Activated CD4-positive, alpha-beta T cell treated with anti-CD3 and anti-CD28 coated beads, Interleukin-2, Interleukin-4, amounts not matched to agents 100 ng/mL and 50 ng/mL, durations not matched to agents 16 hours and 8 hours (primary cell): ENCODE data around the gene GM2A.
"Not testable (repeated sequence)": the region's sequence is repeated elsewhere in the genome, so short reads cannot be mapped to it uniquely, and the experiment has no call there.

Experiments
- DNase-seq: peaks from one replicate; pipeline ENCODE4 v3.0.0-alpha.2; 2020; ENCODE audit warnings: low spot score

Gene GM2A

GRCh38 chr5:151251621-151252020, 1.4 kb upstream of the GM2A start:
- DNase-seq = no peak

GRCh38 chr5:151253605-151253950, 593 bp downstream of the GM2A start:
- DNase-seq = no peak

DNA sequence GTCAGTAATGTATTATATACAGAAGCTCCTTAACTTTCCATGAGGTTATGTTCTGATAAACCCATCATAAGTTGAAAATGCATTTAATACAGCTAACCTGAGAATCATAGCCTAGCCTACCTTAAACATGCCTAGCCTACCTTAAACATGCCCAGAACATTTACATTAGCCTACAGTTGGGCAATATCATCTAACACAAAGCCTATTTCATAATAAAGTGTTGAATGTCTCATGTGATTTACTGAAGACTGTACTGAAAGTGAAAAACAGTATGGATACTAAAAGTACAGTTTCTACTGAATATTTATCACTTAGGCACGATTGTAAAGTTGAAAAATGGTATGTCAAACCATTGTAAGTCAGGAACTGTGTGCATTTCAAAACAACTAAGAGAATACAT, 1.6 kb downstream of the GM2A start:
- no peak for DNase-seq

DNA sequence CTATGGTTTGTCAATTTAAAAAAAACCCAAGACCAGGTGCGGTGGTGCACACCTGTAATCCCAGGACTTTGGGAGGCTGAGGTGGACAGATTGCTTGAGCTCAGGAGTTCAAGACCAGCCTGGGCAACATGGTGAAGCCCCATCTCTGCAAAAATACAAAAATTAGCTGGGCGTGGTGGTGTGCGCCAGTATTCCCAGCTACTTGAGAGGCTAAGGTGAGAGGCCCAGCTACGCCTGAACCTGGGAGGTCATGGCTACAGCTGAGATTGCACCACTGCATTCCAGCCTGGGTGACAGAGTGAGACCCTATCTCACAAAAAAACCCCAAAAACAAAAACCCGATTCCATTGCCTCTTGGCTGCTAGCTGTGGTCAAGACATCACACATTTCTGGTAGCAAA, 2.0 kb downstream of the GM2A start:
- not testable (repeated sequence) for DNase-seq

- DNase-seq = no peak
These were observed 2.8 kb downstream of the GM2A start for GRCh38 chr5:151255621-151256286.

- no peak for DNase-seq
These were observed 4.8 kb downstream of the GM2A start for GRCh38 chr5:151257731-151258181.

- no peak for DNase-seq
These were observed 5.2 kb downstream of the GM2A start for GRCh38 chr5:151258201-151258611.

GRCh38 chr5:151258816-151259215, 5.8 kb downstream of the GM2A start:
- no peak for DNase-seq

DNA sequence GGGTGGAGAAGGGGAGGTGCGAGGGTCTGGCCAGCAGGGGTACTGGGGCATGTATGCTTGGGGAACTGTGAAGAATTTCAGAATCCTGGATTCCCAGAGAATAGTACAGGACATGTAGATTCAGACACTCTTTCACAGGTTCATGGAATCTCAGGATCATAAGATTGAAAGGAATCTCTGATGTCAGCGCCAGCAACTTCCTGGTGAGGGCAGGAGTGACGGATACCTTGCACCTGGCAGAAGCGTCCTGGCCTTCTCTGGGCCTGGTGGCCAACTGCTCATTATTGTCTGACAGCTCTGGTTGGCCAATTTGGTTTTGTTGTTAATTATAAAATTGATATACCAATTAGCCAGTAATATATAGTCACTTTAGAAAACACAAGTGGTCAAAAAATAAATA, 6.9 kb downstream of the GM2A start:
- DNase-seq = no peak

- no peak for DNase-seq
These were observed 9.5 kb downstream of the GM2A start for GRCh38 chr5:151262532-151262931.

DNA sequence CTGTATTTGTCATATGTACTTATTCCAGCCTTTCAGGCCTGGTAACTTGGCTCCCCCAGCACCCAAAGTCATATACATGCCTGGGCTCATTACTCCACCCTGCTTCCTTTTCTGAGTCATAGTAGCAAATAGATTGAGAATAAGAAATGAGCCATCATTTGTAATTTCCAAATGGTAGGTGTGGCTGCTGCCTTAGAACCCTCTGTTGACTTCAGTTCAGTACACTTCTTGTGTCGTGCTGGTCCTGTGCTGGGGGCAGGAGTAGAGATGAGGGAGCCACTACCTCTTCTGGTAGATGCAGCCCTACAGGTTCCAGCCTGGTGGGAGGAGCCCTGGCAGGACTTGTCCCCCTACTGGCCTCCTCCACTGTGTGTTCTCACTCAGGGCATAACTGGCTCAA, 11.1 kb downstream of the GM2A start:
- peak; percentile 78 for DNase-seq

DNA sequence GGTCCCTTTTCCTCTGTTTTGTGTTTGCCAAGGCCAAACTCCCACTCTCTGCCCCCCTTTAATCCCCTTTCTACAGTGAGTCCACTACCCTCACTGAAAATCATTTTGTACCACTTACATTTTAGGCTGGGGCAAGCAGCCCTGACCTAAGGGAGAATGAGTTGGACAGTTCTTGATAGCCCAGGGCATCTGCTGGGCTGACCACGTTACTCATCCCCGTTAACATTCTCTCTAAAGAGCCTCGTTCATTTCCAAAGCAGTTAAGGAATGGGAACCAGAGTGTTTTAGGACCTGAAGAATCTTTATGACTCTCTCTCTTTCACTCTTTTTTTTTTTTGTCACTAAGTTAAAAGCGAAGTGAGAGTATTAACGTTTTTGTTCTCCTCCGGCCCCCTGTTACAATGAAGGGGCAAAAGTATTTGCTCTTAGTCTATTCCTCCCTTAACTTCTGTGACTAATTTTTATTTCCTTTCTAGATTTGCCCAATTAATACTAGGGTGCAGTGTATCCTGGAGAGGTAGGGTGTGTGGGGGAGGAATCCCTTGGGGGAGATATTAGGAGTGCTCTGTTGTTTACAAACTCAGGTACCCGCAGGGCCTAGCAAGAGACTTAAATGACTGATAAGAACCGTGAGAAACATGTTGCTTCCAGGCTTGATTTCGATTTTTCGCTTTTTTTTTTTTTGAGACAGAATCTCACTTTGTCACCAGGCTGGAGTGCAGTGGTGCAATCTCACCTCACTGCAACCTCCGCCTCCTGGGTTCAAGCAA, 14.7 kb downstream of the GM2A start:
- DNase-seq = no peak

- peak; percentile 82 for DNase-seq
These were observed 17.6 kb downstream of the GM2A start for GRCh38 chr5:151270599-151270998.

GRCh38 chr5:151271336-151271735, 18.4 kb downstream of the GM2A start:
- DNase-seq = no peak

GRCh38 chr5:151274666-151275065, 21.7 kb downstream of the GM2A start:
- no peak for DNase-seq

GRCh38 chr5:151275803-151276202, 22.8 kb downstream of the GM2A start:
- no peak for DNase-seq

DNA sequence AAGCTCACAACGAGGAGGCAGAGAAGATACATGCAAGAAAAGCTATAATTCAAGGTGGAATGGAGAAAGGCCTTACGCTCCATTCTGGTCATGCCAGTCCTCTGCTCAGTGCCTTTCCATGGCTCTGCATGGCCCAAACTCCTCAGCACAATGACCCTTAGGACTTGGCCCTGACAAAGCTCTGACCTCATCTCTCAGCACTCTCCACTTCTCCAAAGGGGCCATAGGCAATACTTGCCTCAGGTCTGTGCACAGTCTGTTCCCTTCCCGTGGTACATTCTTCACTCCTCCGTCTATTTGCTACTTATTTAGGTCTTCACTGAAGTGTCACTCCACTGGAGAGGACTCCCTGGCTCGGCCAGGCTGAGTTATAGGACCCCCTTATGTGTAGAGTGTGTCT, 25.9 kb downstream of the GM2A start:
- DNase-seq = no peak

DNA sequence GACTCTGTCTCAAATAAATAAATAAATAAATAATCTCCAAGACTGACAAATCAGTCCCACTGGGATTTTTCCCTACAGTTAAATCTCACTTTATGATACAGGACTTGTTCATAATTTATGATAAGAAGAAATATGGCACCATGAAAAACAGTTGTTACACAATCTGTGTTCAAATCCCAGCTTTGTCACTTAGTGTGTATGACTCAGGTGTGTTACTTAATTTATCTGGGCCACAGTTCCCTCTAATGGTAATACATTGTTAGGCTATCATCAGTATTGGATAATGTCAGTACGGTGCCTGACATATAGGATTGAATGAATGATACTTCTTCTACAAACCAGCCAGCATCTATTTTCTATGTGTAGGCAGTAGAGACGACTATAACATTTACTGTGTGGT, 27.5 kb downstream of the GM2A start:
- no peak for DNase-seq

- DNase-seq = no peak
These were observed 28.1 kb downstream of the GM2A start for GRCh38 chr5:151281001-151281639.

- no peak for DNase-seq
These were observed 30.3 kb downstream of the GM2A start for GRCh38 chr5:151283120-151283825.

GRCh38 chr5:151284392-151284967, 31.5 kb downstream of the GM2A start:
- no peak for DNase-seq

- no peak for DNase-seq
These were observed 32.7 kb downstream of the GM2A start for GRCh38 chr5:151285683-151286082.
